HL-60 (cell line): ENCODE data around the gene RAP1GAP2.

Experiments
- POLR2AphosphoS5 ChIP-seq: IDR thresholded peaks from 2 replicates; pipeline ENCODE4 v1.6.1; 2012; ENCODE audit warnings: low read depth
- TF ChIP-seq, protein P1 (sequence below): IDR thresholded peaks from one replicate; pipeline ENCODE4 v1.5.1; 2011; ENCODE audit warnings: low read length, control low read depth, inconsistent platforms; ENCODE audit not compliant: insufficient read depth
- TF ChIP-seq, protein P2 (sequence below): IDR thresholded peaks from 2 replicates; pipeline ENCODE4 v1.6.1; 2012; ENCODE audit warnings: low read depth; ENCODE audit not compliant: insufficient replicate concordance

DNA sequence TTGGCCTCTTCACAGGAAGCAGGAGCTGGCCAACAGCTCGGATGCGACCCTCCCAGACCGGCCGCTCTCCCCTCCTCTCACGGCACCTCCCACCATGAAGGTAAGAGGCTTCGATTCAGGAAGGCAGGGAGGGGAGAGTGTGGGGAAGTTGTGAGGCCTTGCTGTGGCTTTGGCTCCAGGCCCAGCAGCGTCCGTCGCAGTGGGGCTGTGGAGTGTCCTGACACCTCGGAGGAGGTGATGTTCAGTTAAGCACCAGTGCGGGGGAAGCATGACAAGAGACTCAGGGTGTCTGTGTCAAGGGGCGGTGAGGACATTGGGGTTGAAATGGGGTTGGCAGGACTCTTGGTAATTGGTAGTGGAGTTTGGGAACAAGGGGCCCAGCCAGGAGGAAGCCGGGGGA is 109.0 kb downstream of the RAP1GAP2 start:
- TF ChIP-seq, protein P1, sequence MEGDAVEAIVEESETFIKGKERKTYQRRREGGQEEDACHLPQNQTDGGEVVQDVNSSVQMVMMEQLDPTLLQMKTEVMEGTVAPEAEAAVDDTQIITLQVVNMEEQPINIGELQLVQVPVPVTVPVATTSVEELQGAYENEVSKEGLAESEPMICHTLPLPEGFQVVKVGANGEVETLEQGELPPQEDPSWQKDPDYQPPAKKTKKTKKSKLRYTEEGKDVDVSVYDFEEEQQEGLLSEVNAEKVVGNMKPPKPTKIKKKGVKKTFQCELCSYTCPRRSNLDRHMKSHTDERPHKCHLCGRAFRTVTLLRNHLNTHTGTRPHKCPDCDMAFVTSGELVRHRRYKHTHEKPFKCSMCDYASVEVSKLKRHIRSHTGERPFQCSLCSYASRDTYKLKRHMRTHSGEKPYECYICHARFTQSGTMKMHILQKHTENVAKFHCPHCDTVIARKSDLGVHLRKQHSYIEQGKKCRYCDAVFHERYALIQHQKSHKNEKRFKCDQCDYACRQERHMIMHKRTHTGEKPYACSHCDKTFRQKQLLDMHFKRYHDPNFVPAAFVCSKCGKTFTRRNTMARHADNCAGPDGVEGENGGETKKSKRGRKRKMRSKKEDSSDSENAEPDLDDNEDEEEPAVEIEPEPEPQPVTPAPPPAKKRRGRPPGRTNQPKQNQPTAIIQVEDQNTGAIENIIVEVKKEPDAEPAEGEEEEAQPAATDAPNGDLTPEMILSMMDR: no peak
- TF ChIP-seq POLR2AphosphoS5: no peak
- TF ChIP-seq, protein P2, sequence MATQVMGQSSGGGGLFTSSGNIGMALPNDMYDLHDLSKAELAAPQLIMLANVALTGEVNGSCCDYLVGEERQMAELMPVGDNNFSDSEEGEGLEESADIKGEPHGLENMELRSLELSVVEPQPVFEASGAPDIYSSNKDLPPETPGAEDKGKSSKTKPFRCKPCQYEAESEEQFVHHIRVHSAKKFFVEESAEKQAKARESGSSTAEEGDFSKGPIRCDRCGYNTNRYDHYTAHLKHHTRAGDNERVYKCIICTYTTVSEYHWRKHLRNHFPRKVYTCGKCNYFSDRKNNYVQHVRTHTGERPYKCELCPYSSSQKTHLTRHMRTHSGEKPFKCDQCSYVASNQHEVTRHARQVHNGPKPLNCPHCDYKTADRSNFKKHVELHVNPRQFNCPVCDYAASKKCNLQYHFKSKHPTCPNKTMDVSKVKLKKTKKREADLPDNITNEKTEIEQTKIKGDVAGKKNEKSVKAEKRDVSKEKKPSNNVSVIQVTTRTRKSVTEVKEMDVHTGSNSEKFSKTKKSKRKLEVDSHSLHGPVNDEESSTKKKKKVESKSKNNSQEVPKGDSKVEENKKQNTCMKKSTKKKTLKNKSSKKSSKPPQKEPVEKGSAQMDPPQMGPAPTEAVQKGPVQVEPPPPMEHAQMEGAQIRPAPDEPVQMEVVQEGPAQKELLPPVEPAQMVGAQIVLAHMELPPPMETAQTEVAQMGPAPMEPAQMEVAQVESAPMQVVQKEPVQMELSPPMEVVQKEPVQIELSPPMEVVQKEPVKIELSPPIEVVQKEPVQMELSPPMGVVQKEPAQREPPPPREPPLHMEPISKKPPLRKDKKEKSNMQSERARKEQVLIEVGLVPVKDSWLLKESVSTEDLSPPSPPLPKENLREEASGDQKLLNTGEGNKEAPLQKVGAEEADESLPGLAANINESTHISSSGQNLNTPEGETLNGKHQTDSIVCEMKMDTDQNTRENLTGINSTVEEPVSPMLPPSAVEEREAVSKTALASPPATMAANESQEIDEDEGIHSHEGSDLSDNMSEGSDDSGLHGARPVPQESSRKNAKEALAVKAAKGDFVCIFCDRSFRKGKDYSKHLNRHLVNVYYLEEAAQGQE: no peak
